ENCODE results near the gene SLC9A7.

The SLC9A7 gene

DNA sequence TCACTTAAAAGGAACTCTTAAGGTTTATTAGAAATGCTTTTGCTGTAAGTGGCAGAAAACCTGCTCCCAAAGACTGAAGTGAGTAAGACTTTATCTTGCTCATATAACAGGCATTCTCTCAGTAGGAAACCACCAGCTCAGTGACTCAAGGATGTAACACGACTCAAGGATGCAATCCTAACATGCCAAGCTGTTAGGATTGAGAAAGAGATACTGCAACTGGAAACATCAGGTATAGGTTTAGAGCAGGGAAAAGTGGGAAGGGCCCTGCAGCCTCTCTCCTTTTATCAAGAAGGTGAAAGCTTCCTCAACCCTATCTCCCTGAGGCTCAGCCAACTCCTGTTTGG is 11.9 kb upstream of the SLC9A7 start:
- H3K9ac ChIP-seq (ENCODE audit: low read length), result no peak overlapping the region
- no peaks in the 10 kb centered on the region for H3K9me3 ChIP-seq (ENCODE audit: control insufficient read depth, low read length)
- no peaks in the 10 kb centered on the region for H3K4me1 ChIP-seq (ENCODE audit: control insufficient read depth, insufficient read depth, low read length)
- no peaks in the 10 kb centered on the region for H3K27me3 ChIP-seq (ENCODE audit: control insufficient read depth, insufficient read depth, low read length)
- no peaks in the 10 kb centered on the region for H3K36me3 ChIP-seq (ENCODE audit: control insufficient read depth, insufficient read depth, low read length)
- H3K4me3 ChIP-seq (ENCODE audit: low read length), result no peak overlapping the region

- H3K27me3 ChIP-seq (ENCODE audit: control insufficient read depth, insufficient read depth, low read length), result no peaks in the 10 kb centered on the region
- no peaks in the 10 kb centered on the region for H3K9me3 ChIP-seq (ENCODE audit: control insufficient read depth, low read length)
- H3K9ac ChIP-seq (ENCODE audit: low read length), result no peak overlapping the region
- H3K4me1 ChIP-seq (ENCODE audit: control insufficient read depth, insufficient read depth, low read length), result no peaks in the 10 kb centered on the region
- no peak overlapping the region for H3K4me3 ChIP-seq (ENCODE audit: low read length)
- no peaks in the 10 kb centered on the region for H3K36me3 ChIP-seq (ENCODE audit: control insufficient read depth, insufficient read depth, low read length)
Observed at GRCh38 chrX:46770000-46770816, 11.3 kb upstream of the SLC9A7 start.

DNA sequence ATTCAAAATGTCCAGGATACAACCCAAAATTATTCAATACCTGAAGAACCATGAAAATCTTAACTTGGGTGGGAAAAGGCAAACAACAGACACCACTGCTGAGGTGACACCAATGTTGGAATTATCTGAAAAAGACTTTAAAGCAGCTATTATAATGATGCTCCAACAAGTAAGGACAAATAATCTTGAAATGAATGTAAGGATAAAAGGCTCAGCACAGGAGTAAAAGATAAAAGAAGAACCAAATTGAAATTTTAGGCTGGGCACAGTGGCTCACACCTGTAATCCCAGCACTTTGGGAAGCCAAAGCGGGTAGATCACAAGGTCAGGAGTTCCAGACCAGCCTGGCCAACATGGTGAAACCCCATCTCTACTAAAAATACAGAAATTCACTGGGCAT is 4.0 kb upstream of the SLC9A7 start:
- no peaks in the 10 kb centered on the region for H3K27me3 ChIP-seq (ENCODE audit: control insufficient read depth, insufficient read depth, low read length)
- H3K9me3 ChIP-seq (ENCODE audit: control insufficient read depth, low read length), result no peaks in the 10 kb centered on the region
- H3K4me1 ChIP-seq (ENCODE audit: control insufficient read depth, insufficient read depth, low read length), result peaks cover 4% of the 10 kb centered on the region

GRCh38 chrX:46759645-46759974 is 692 bp upstream of the SLC9A7 start:
- H3K9ac ChIP-seq (ENCODE audit: low read length), result peak overlapping the region; percentile 55
- no peaks in the 10 kb centered on the region for H3K27me3 ChIP-seq (ENCODE audit: control insufficient read depth, insufficient read depth, low read length)
- peaks cover 4% of the 10 kb centered on the region for H3K4me1 ChIP-seq (ENCODE audit: control insufficient read depth, insufficient read depth, low read length)
- H3K36me3 ChIP-seq (ENCODE audit: control insufficient read depth, insufficient read depth, low read length), result no peaks in the 10 kb centered on the region
- H3K9me3 ChIP-seq (ENCODE audit: control insufficient read depth, low read length), result no peaks in the 10 kb centered on the region
- H3K4me3 ChIP-seq (ENCODE audit: low read length), result no peak overlapping the region

More for the DNA sequence above, 4.0 kb upstream of the SLC9A7 start:
- Histone ChIP-seq H3K36me3 (ENCODE audit: control insufficient read depth, insufficient read depth, low read length) (no peaks in the 10 kb centered on the region), H3K4me3 (ENCODE audit: low read length) (no peak overlapping the region), H3K9ac (ENCODE audit: low read length) (no peak overlapping the region)

DNA sequence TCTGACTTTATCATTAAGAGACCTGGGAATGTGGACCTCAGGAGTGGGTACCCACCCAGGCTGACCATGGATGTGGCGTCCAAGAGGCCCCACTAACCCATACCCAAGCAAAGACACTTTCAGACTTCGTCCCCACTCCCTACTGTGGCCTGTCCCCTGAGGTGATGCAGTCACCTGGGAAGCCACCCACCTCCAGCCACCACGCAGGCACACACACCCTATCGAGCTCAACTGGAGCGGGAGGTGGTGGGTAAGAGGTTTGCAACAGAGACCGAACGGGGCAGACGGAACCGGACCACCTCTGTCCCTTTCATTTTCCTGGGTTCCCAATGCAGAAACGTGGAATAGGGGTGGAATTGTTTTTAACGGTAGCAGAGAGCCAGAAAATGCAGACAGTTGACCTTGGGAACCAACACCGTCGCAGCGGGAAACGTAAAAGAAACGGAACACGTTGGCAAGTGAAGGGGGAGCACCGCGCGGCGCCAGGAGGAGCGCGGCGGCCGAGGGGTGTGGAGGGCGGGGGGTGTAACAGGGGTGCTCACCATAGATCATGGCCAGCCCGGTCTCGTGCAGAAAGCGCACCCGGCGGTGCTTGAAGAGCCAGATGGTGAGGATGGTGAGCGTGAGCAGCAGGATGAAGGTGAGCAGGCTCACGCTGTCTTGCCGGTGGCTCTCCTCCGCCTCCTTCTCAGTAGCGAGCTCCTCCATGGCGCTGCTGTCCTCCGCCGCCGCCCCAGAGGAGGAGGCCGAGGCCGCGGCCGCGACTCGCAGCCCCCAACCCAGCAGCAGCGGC is 559 bp downstream of the SLC9A7 start:
- H3K36me3 ChIP-seq (ENCODE audit: control insufficient read depth, insufficient read depth, low read length), result no peaks in the 10 kb centered on the region
- H3K9me3 ChIP-seq (ENCODE audit: control insufficient read depth, low read length), result no peaks in the 10 kb centered on the region
- peak overlapping the region; percentile 47 for H3K9ac ChIP-seq (ENCODE audit: low read length)
- H3K4me3 ChIP-seq (ENCODE audit: low read length), result peak overlapping the region; percentile 60
- no peaks in the 10 kb centered on the region for H3K27me3 ChIP-seq (ENCODE audit: control insufficient read depth, insufficient read depth, low read length)
- peaks cover 4% of the 10 kb centered on the region for H3K4me1 ChIP-seq (ENCODE audit: control insufficient read depth, insufficient read depth, low read length)

- Histone ChIP-seq H3K9ac (ENCODE audit: low read length) (peak overlapping the region; percentile 47), H3K9me3 (ENCODE audit: control insufficient read depth, low read length) (no peaks in the 10 kb centered on the region), H3K4me1 (ENCODE audit: control insufficient read depth, insufficient read depth, low read length) (peaks cover 4% of the 10 kb centered on the region), H3K4me3 (ENCODE audit: low read length) (no peak overlapping the region), H3K27me3 (ENCODE audit: control insufficient read depth, insufficient read depth, low read length) (no peaks in the 10 kb centered on the region), H3K36me3 (ENCODE audit: control insufficient read depth, insufficient read depth, low read length) (no peaks in the 10 kb centered on the region)
Observed at GRCh38 chrX:46757593-46757992, 1.3 kb downstream of the SLC9A7 start.

DNA sequence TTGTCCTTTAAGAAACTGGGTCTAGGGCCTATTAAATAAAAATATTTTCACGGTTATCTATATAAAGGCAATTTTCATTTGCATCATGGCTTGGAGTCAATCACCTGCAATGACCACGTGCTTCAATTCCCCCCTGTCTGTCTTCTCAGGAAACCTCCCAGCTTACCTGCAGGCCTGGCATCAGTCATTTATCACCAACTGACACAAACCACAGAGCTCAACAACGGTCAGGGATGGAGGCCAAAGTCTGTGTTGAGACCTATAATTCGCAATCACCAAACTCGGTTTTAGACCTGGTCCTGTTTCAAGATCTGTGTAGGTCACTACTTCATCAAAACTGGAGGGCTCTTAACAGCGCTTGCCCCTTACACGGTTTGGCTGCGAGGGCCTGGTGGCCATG is 1.9 kb downstream of the SLC9A7 start:
- no peaks in the 10 kb centered on the region for H3K9me3 ChIP-seq (ENCODE audit: control insufficient read depth, low read length)
- H3K9ac ChIP-seq (ENCODE audit: low read length), result no peak overlapping the region
- H3K4me1 ChIP-seq (ENCODE audit: control insufficient read depth, insufficient read depth, low read length), result peaks cover 4% of the 10 kb centered on the region
- H3K27me3 ChIP-seq (ENCODE audit: control insufficient read depth, insufficient read depth, low read length), result no peaks in the 10 kb centered on the region
- H3K36me3 ChIP-seq (ENCODE audit: control insufficient read depth, insufficient read depth, low read length), result no peaks in the 10 kb centered on the region
- H3K4me3 ChIP-seq (ENCODE audit: low read length), result no peak overlapping the region

DNA sequence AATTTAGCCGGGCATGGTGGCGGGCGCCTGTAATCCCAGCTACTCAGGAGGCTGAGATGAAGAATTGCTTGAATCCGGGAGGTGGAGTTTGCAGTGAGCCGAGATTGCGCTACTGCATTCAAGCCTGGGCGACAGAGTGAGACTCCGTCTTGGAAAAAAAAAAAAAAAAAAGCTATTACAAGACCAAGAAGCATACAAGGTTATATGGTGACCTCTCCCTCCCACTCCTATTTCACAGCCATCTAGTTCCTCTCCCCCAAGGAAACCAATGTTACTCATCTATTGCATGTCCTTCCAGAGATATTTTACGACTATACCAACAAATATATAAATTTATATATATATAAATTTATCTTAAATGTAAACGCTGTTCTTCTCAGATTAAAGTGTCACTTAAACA is 3.2 kb downstream of the SLC9A7 start:
- Histone ChIP-seq H3K36me3 (ENCODE audit: control insufficient read depth, insufficient read depth, low read length) (no peaks in the 10 kb centered on the region), H3K27me3 (ENCODE audit: control insufficient read depth, insufficient read depth, low read length) (no peaks in the 10 kb centered on the region), H3K9ac (ENCODE audit: low read length) (no peak overlapping the region), H3K9me3 (ENCODE audit: control insufficient read depth, low read length) (no peaks in the 10 kb centered on the region), H3K4me3 (ENCODE audit: low read length) (no peak overlapping the region), H3K4me1 (ENCODE audit: control insufficient read depth, insufficient read depth, low read length) (peaks cover 4% of the 10 kb centered on the region)

DNA sequence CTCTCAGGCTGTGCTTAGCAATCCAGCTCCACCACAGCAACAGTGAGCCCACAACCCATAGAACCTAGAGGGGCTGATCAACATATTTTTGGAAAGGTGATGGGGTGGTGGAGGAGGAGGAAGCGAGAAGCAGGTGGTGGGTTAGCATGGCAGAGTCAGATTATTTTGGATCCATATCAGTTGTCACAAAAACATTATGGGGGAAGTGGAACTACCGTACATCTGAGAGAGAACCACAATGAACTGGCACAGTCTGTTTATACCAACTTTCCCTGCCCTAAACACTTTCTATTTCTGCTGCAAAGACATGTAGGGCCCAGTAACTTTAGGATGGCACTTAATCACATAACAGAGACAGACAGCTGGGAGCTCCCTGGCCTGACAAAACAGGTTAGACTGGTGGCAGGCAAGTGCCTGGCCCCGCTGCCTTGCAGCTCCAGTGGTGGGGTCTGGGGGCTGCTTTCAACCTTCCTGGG is 4.3 kb downstream of the SLC9A7 start:
- H3K4me3 ChIP-seq (ENCODE audit: low read length), result no peak overlapping the region
- H3K36me3 ChIP-seq (ENCODE audit: control insufficient read depth, insufficient read depth, low read length), result no peaks in the 10 kb centered on the region
- H3K9ac ChIP-seq (ENCODE audit: low read length), result no peak overlapping the region
- no peaks in the 10 kb centered on the region for H3K9me3 ChIP-seq (ENCODE audit: control insufficient read depth, low read length)
- no peaks in the 10 kb centered on the region for H3K27me3 ChIP-seq (ENCODE audit: control insufficient read depth, insufficient read depth, low read length)
- H3K4me1 ChIP-seq (ENCODE audit: control insufficient read depth, insufficient read depth, low read length), result peaks cover 2% of the 10 kb centered on the region

GRCh38 chrX:46754036-46754435 is 4.9 kb downstream of the SLC9A7 start:
- Histone ChIP-seq H3K9me3 (ENCODE audit: control insufficient read depth, low read length) (no peaks in the 10 kb centered on the region), H3K36me3 (ENCODE audit: control insufficient read depth, insufficient read depth, low read length) (no peaks in the 10 kb centered on the region), H3K9ac (ENCODE audit: low read length) (no peak overlapping the region), H3K4me3 (ENCODE audit: low read length) (no peak overlapping the region), H3K4me1 (ENCODE audit: control insufficient read depth, insufficient read depth, low read length) (no peaks in the 10 kb centered on the region), H3K27me3 (ENCODE audit: control insufficient read depth, insufficient read depth, low read length) (no peaks in the 10 kb centered on the region)

DNA sequence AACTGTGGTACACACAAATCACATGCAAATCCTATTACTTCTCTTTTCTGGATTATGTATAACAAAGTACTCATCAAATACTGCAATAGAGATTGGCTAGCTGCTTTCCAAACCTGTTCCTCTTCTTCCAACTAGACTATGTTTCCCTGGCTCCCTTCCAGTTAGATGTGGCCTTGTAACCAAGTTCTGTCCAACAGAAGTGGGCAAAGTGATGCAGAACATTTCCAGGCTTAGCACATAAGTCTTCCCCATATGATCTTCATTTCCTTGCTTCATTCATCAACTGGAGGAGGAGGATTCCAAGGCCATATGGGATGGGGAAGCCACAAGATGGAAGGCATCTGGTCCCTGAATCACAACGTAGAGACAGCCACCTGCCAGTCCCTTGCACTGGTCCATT is 8.0 kb downstream of the SLC9A7 start:
- H3K9me3 ChIP-seq (ENCODE audit: control insufficient read depth, low read length), result no peaks in the 10 kb centered on the region
- no peak overlapping the region for H3K4me3 ChIP-seq (ENCODE audit: low read length)

GRCh38 chrX:46744009-46744408 is 14.9 kb downstream of the SLC9A7 start:
- Histone ChIP-seq H3K36me3 (ENCODE audit: control insufficient read depth, insufficient read depth, low read length) (no peaks in the 10 kb centered on the region), H3K27me3 (ENCODE audit: control insufficient read depth, insufficient read depth, low read length) (no peaks in the 10 kb centered on the region), H3K9ac (ENCODE audit: low read length) (no peak overlapping the region), H3K4me3 (ENCODE audit: low read length) (no peak overlapping the region), H3K4me1 (ENCODE audit: control insufficient read depth, insufficient read depth, low read length) (no peaks in the 10 kb centered on the region), H3K9me3 (ENCODE audit: control insufficient read depth, low read length) (no peaks in the 10 kb centered on the region)

More for the DNA sequence above, 8.0 kb downstream of the SLC9A7 start:
- H3K27me3 ChIP-seq (ENCODE audit: control insufficient read depth, insufficient read depth, low read length), result no peaks in the 10 kb centered on the region
- no peak overlapping the region for H3K9ac ChIP-seq (ENCODE audit: low read length)
- no peaks in the 10 kb centered on the region for H3K36me3 ChIP-seq (ENCODE audit: control insufficient read depth, insufficient read depth, low read length)
- no peaks in the 10 kb centered on the region for H3K4me1 ChIP-seq (ENCODE audit: control insufficient read depth, insufficient read depth, low read length)

All from mucosa of stomach (tissue), 1 donor.